HG02678 (cell line): Measurements from ENCODE around the gene HERC6.
"Not testable (repeated sequence)": the region's sequence is repeated elsewhere in the genome, so short reads cannot be mapped to it uniquely, and the experiment has no call there.

ENCODE experiments used
- ATAC-seq: cut with Tn5 transposase; IDR thresholded peaks from one replicate; pipeline ENCODE4 v1.9.1; 2021; ENCODE audit warnings: mild to moderate bottlenecking, moderate library complexity; ENCODE audit not compliant: unreplicated experiment

The HERC6 gene

GRCh38 chr4:88443486-88443885 lies 64.8 kb downstream of the HERC6 start:
- no peak for ATAC-seq

GRCh38 chr4:88445252-88445651 lies 66.6 kb downstream of the HERC6 start:
- no peak for ATAC-seq

- ATAC-seq: no peak
These were observed 67.5 kb downstream of the HERC6 start for GRCh38 chr4:88446124-88446523.

DNA sequence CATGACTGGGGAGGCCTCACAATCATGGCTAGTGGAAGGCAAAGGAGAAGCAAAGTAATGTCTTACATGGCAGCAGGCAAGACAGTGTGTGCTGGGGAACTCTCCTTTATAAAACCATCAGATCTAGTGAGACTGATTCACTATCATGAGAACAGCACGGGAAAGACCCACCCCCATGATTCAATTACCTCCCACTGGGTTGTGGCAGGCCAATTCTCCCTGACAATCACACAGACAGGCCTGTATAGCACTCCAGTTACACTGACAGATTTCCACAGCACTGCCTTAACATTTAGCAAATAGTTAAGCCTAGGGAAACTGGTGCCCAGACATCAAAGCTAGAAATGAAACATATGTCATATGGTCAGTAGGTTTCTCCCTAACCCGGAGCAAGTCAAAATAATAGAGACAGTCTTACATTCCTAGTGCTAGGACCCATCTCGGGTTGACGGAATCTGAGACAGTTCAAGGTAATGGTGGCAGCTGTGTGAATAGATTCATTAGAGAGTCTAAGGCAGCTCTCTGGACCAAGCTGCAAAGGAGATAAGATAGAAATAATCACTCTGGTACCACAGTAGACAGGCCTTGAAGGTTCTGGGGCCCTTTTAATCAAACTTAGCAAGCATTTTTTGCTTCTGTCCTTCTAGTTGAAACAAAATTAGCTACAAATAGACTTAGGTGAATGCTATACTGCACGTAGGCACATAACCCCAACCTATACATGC lies 68.9 kb downstream of the HERC6 start:
- ATAC-seq: no peak

DNA sequence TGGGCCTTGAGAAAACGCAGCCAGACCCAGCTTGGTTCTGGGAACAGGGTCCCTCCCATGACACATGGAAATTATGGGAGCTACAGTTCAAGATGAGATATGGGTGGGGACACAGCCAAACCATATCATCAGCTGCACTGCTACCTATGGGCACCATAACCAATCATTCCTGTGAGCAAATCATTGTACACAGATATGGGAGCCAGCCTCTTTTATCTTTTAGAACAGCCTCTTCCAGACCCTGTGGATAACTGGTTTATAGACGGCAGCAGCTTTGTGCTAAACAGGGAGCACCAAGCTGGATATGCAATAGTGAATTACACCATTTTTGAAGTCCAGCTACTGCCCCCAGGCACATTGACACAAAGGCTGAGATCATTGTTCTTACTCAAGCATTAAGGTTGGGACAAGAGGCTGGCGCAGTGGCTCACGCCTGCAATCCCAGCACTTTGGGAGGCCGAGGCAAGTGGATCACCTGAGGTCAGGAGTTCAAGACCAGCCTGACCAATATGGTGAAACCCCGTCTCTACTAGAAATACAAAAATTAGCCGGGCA lies 69.6 kb downstream of the HERC6 start:
- not testable (repeated sequence) for ATAC-seq

DNA sequence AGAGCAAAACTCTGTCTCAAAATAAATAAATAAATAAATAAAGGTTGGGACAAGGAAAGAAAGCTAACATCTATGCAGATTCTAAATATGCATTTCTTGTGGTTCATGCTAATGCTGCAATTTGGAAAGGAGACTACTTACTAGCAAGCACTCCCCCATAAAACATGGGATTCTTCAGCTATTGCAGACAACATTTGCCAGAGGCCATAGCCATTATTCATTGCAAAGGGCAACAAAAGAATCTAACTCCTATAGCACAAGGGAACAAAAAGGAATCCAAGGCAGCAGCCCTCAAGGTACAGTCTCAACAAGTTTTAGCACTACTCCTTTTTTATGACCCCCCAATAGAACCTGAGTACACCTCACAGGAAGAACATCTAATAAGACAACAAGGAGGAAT lies 70.2 kb downstream of the HERC6 start:
- no peak for ATAC-seq

DNA sequence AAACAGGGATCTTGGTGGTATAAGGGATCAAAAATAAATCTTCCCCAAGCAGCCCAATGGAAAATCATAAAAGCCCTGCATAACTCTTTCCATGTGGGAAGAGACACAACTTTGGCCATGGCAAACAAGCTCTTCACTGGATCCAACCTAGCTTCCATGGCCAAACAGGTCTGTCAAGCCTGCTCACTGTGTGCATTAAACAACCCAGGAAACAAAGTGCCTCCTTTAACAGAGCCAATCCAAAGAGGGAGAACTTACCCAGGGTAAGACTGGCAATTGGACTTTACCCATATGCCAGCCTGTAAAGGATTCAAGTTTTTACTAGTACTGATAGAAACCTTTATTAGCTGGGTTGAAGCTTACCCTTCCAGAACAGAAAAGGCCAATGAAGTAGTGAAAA lies 70.6 kb downstream of the HERC6 start:
- no peak for ATAC-seq

DNA sequence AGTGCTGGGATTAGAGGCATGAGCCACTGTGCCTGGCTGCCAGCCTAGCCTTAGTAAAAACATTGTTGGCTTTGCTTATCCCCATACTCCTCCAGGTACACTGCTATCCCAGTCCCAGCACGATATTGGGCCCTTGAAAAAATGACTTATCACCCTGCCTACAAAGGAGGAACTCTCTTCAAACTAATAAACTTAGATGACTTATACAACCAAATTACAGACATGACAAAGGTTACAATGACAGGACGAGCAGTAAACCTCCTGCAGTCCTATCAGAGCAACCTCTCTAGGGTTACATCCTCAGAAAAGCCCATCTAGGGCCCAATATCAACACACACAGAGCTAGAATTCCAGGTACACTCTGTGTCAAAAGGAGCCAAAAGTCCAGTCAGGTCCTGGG lies 72.6 kb downstream of the HERC6 start:
- ATAC-seq: no peak

DNA sequence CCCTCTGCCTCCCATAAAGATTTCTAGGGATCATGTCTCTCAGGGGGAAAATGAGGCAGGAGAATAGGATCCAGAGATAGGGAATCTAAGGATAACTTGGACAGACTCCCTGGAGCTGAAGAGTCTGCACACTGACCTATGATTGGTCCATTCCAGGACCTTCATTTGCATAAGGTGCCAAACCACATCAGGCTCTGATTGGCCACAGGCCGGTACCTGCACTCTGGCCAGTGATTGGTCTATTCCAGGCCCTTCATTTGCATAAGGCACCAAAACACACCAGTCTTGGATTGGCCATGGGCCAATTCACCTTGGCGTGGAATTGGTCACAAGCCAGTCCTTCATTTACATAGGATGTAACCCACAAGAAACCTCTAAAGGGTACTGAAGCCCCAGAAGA lies 74.3 kb downstream of the HERC6 start:
- ATAC-seq: no peak

GRCh38 chr4:88456670-88457306 lies 78.1 kb downstream of the HERC6 start, which contains the start of gene HERC5:
HERC5 (plus strand) TSS chr4:88457119; CDS start chr4:88457270, 151 bp downstream.
- ATAC-seq: peak; percentile 92

DNA sequence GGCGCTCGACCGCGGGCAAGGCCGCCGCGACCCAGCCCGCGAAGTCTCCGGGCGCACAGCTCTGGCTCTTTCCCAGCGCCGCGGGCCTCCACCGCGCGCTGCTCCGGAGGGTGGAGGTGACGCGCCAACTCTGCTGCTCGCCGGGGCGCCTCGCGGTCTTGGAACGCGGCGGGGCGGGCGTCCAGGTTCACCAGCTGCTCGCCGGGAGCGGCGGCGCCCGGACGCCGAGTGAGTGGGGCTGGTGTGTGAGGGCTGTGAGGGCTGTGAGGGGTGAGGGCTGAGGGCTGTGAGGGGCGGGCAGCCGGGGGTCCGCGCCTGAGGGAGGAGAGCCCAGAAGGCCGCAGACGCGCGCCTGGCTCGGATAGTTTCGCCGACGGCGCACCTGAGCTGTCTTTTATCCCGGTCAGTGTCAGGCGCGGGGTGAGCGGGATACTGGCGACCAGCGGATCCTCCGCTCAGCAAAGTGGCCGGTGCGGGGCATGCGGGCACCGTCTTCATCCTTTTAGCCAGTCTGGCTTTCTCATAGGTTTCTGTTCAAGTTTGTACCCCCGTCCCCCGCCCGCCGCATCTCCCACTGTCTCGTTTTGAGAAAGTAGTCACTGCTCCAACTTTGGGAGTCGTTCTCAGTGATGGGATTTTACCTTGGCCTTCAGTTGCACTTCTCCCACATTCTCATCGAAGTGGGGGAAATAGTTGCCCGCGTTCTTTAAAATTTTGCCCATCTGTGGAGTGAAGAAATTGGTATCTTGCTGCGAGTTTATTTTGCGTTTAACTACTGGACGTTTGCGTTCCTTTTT lies 78.9 kb downstream of the HERC6 start:
- ATAC-seq: peak; percentile 35

DNA sequence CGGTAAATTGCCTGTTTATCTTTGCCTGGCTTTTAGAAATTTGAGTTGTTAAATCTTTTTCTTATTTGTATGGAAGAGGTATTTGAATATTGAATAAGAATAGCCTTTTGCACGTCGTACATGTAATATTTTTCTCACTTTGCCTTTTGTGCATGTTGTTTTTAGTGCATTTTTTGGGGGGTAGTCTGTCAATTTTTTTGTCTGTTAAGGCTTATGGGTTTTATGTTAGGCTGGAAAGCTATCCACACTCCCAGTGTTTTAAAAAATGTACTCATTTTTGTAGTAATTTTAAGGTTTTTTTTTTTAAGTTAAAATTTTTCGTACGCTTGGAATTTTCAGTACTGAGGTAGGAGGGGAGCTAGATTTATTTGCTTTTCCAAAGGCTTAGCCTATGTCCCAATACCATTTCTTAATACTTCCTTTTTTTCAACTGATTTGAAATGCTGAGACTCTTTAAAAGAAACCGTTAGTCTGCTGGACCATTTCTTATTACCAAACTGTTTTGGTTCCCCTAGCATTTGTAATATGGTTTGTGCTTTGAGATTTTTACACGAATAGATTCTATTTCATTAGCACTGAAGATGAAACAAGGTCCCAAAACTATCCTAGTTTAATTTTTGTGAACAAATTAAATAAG lies 79.6 kb downstream of the HERC6 start:
- no peak for ATAC-seq

DNA sequence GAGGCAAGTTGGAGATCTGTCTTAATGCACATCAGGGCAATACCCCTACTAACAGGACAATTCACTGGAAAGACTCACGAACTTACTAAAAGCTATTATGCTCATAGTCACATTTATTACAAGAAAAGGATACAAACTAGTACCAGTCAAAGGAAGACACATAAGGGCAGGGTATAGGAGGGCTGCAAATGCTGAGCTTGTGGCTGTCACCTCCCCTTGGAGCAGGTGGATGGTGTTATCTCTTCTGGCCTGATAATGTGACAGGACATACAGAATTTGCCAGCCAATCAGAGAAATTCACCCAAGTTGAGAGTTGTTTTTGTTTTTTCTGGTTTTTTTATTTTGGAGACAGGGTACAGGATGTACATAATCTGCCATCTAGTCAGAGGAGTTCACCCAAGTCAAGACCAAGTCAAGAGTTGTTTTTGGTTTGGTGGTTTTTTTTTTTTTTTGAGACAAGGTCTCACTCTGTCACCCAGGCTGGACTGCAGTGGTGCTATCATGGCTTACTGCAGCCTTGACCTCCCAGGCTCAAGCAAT lies 87.1 kb downstream of the HERC6 start:
- ATAC-seq: no peak

- no peak for ATAC-seq
These were observed 88.7 kb downstream of the HERC6 start for GRCh38 chr4:88467392-88467791.

DNA sequence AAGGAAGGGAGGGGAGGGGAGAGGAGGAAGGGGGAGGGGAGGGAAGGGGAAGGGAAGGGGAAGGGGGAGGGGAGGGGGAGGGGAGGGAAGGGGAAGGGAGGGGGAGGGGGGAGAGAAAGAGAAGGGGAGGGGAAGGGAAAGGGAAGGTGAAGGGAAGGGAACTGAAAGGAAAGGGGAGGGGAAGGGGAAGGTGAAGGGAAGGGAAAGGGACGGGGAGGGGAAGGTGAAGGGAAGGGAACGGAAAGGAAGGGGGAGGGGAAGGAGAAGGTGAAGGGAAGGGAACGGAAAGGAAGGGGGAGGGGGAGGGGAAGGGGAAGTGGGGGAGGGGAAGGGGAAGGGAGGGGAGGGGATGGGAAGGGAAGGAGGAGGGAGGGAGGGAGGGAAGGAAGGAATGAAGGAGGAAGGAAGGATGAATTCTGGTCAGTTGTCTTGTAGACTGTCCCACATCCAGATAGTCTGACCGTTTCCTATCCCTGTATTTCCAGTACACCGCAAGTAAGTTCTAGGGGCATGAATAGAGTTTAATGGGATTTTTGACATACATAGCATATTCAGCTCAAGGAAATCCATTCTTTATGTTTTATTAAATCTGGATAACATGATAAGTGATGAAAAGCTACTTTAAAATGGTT lies 98.7 kb downstream of the HERC6 start:
- no peak for ATAC-seq

- ATAC-seq: no peak
These were observed 99.6 kb downstream of the HERC6 start for GRCh38 chr4:88478247-88478646.

GRCh38 chr4:88481537-88481936 lies 102.9 kb downstream of the HERC6 start:
- ATAC-seq: no peak

GRCh38 chr4:88489100-88489761 lies 110.6 kb downstream of the HERC6 start:
- no peak for ATAC-seq
